ENCODE measurements around the gene UBL5.

The UBL5 gene

GRCh38 chr19:9860407-9860806 lies 32.7 kb downstream of the UBL5 start:
- no peak for DNase-seq (ENCODE audit: low read depth in 1 of 2, low spot score in 1 of 2)
- Histone ChIP-seq H3K27ac (replicated peaks) (no peak overlapping the region), H3K27me3 (ENCODE audit: insufficient read depth, poor library complexity, severe bottlenecking) (no peaks in the 10 kb centered on the region), H3K4me3 (replicated peaks; ENCODE audit: insufficient read depth, low read length) (no peak overlapping the region)
- TF ChIP-seq SPI1 (IDR thresholded peaks at IDR 0.05; ENCODE audit: borderline replicate concordance, low read depth) (no peak), REST (IDR thresholded peaks at IDR 0.05; ENCODE audit: insufficient replicate concordance, low read depth) (no peak), POLR2AphosphoS5 (IDR thresholded peaks at IDR 0.05; ENCODE audit: low read depth) (no peak), GABPA (IDR thresholded peaks at IDR 0.05; ENCODE audit: low read depth) (no peak), CTCF (IDR thresholded peaks at IDR 0.05; ENCODE audit: insufficient read depth, low read length) (no peak)

- TF ChIP-seq CTCF (IDR thresholded peaks at IDR 0.05; ENCODE audit: insufficient read depth, low read length) (no peak), SPI1 (IDR thresholded peaks at IDR 0.05; ENCODE audit: borderline replicate concordance, low read depth) (no peak), REST (IDR thresholded peaks at IDR 0.05; ENCODE audit: insufficient replicate concordance, low read depth) (no peak), GABPA (IDR thresholded peaks at IDR 0.05; ENCODE audit: low read depth) (no peak), POLR2AphosphoS5 (IDR thresholded peaks at IDR 0.05; ENCODE audit: low read depth) (no peak)
- Histone ChIP-seq H3K27ac (replicated peaks) (no peak overlapping the region), H3K27me3 (ENCODE audit: insufficient read depth, poor library complexity, severe bottlenecking) (no peaks in the 10 kb centered on the region), H3K4me3 (replicated peaks; ENCODE audit: insufficient read depth, low read length) (no peak overlapping the region)
- no peak for DNase-seq (ENCODE audit: low read depth in 1 of 2, low spot score in 1 of 2)
Measured at GRCh38 chr19:9861503-9861902, 33.8 kb downstream of the UBL5 start.

GRCh38 chr19:9862938-9863337 lies 35.2 kb downstream of the UBL5 start:
- no peaks in the 10 kb centered on the region for H3K27me3 ChIP-seq (ENCODE audit: insufficient read depth, poor library complexity, severe bottlenecking)
- H3K27ac ChIP-seq (replicated peaks): no peak overlapping the region
- DNase-seq (ENCODE audit: low read depth in 1 of 2, low spot score in 1 of 2): no peak
- H3K4me3 ChIP-seq (replicated peaks; ENCODE audit: insufficient read depth, low read length): no peak overlapping the region
- no peak for TF ChIP-seq POLR2AphosphoS5 (IDR thresholded peaks at IDR 0.05; ENCODE audit: low read depth)
- TF ChIP-seq SPI1 (IDR thresholded peaks at IDR 0.05; ENCODE audit: borderline replicate concordance, low read depth): no peak
- TF ChIP-seq CTCF (IDR thresholded peaks at IDR 0.05; ENCODE audit: insufficient read depth, low read length): no peak
- no peak for TF ChIP-seq REST (IDR thresholded peaks at IDR 0.05; ENCODE audit: insufficient replicate concordance, low read depth)
- TF ChIP-seq GABPA (IDR thresholded peaks at IDR 0.05; ENCODE audit: low read depth): no peak
